K562 (cell line): ENCODE data around the gene SOX18.

Experiments
- POLR2AphosphoS5 ChIP-seq: IDR thresholded peaks from 2 replicates; pipeline ENCODE4 v1.6.1; 2011; ENCODE audit warnings: mild to moderate bottlenecking, low read depth, low read length, moderate library complexity; ENCODE audit not compliant: control insufficient read depth, insufficient read depth
- TAF15 ChIP-seq: fragments of 200-400 bp; formaldehyde crosslinking; IDR thresholded peaks from 2 replicates; pipeline ENCODE4 v1.6.1; 2017; ENCODE audit warnings: mild to moderate bottlenecking, low read depth, low read length, moderate library complexity
- TCF7 ChIP-seq: sonication (generic); IDR thresholded peaks from 2 replicates; pipeline ENCODE4 v1.6.1; 2016; ENCODE audit warnings: antibody characterized with exemption, borderline replicate concordance
- TF ChIP-seq, protein P1 (sequence below), 2 experiments: fragments of 450-650 bp; formaldehyde crosslinking in 1 of 2; IDR thresholded peaks; 2 replicates each; pipeline versions ENCODE4 v1.4.0 to v1.6.1; 2014 to 2020; ENCODE audit warnings: mild to moderate bottlenecking in 2 of 2, borderline replicate concordance in 1 of 2, low read depth in 1 of 2

GRCh38 chr20:64078934-64079272 lies 29.5 kb upstream of the SOX18 start:
- TF ChIP-seq TCF7 (no peak), TAF15 (no peak), POLR2AphosphoS5 (no peak)
- TF ChIP-seq, protein P1, sequence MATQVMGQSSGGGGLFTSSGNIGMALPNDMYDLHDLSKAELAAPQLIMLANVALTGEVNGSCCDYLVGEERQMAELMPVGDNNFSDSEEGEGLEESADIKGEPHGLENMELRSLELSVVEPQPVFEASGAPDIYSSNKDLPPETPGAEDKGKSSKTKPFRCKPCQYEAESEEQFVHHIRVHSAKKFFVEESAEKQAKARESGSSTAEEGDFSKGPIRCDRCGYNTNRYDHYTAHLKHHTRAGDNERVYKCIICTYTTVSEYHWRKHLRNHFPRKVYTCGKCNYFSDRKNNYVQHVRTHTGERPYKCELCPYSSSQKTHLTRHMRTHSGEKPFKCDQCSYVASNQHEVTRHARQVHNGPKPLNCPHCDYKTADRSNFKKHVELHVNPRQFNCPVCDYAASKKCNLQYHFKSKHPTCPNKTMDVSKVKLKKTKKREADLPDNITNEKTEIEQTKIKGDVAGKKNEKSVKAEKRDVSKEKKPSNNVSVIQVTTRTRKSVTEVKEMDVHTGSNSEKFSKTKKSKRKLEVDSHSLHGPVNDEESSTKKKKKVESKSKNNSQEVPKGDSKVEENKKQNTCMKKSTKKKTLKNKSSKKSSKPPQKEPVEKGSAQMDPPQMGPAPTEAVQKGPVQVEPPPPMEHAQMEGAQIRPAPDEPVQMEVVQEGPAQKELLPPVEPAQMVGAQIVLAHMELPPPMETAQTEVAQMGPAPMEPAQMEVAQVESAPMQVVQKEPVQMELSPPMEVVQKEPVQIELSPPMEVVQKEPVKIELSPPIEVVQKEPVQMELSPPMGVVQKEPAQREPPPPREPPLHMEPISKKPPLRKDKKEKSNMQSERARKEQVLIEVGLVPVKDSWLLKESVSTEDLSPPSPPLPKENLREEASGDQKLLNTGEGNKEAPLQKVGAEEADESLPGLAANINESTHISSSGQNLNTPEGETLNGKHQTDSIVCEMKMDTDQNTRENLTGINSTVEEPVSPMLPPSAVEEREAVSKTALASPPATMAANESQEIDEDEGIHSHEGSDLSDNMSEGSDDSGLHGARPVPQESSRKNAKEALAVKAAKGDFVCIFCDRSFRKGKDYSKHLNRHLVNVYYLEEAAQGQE (IDR thresholded peaks at IDR 0.05; ENCODE audit: borderline replicate concordance), result no peak
- TF ChIP-seq, protein P1 (CRISPR knock-in tag; IDR thresholded peaks at IDR 0.05; ENCODE audit: low read depth), result no peak
